Ishikawa (cell line): ENCODE data around the gene KLB.
A peak's percentile ranks its signal among the peaks of the same experiment; 100 is the strongest.

ENCODE experiments used
- CEBPB ChIP-seq: IDR thresholded peaks from 2 replicates; pipeline ENCODE4 v1.6.1; 2012
- CREB1 ChIP-seq: IDR thresholded peaks from 2 replicates; pipeline ENCODE4 v1.6.1; 2012; ENCODE audit warnings: low read depth
- EGR1 ChIP-seq: IDR thresholded peaks from 2 replicates; pipeline ENCODE4 v1.6.1; 2012
- EP300 ChIP-seq: IDR thresholded peaks from 2 replicates; pipeline ENCODE4 v1.6.1; 2012; ENCODE audit warnings: borderline replicate concordance
- FOXM1 ChIP-seq: IDR thresholded peaks from 2 replicates; pipeline ENCODE4 v1.6.1; 2012; ENCODE audit warnings: low read depth, borderline replicate concordance
- MAX ChIP-seq: IDR thresholded peaks from 2 replicates; pipeline ENCODE4 v1.6.1; 2012
- RAD21 ChIP-seq: IDR thresholded peaks from 2 replicates; pipeline ENCODE4 v1.6.1; 2012; ENCODE audit warnings: low read depth
- TAF1 ChIP-seq: IDR thresholded peaks from 2 replicates; pipeline ENCODE4 v1.6.1; 2012; ENCODE audit warnings: low read depth, mild to moderate bottlenecking
- TCF12 ChIP-seq: IDR thresholded peaks from 2 replicates; pipeline ENCODE4 v1.6.1; 2012; ENCODE audit warnings: low read depth
- TEAD4 ChIP-seq: IDR thresholded peaks from 2 replicates; pipeline ENCODE4 v1.6.1; 2012
- USF1 ChIP-seq: IDR thresholded peaks from 2 replicates; pipeline ENCODE4 v1.6.1; 2012
- TF ChIP-seq, protein P1 (sequence below): IDR thresholded peaks from 2 replicates; pipeline ENCODE4 v1.6.1; 2012; ENCODE audit warnings: low read depth, mild to moderate bottlenecking

DNA sequence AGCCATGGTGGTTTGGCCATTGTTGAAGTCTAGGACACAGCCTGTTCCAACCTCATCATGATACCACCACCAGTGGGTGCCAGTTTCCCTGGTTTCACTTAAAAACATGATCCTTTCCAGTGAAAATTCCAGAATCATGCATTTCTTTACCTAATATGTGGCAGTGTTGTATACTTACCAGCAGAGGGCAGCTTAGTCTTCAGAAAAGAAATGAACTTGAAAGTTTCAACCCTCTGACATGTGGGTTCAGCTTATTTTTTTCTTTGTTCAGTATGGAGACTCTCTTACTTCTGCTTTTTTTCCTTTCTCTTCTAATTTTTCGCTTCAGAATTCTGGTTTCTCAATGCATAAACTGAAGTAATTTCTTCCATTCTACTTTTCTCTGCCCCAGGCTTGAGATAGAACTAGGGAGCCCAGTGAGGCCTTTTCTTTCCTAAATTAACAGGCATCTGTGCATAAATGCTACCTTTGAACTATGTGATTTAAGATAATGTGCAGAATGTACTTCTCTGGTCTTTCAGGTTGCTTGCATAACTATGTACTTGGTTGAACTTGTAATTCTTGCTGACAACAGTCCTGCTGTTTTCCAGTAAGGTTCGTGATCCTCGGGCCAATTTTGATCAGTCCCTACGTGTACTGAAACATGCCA, 62.8 kb downstream of the KLB start:
- TF ChIP-seq EGR1 (no peak), CREB1 (no peak), FOXM1 (no peak), EP300 (no peak), TCF12 (no peak), RAD21 (peak; percentile 86), TEAD4 (peak; percentile 47), MAX (0 out of 2 replicates have a peak, but pooled peaks have one; percentile 44), USF1 (no peak), CEBPB (no peak), TAF1 (no peak)
- TF ChIP-seq, protein P1, sequence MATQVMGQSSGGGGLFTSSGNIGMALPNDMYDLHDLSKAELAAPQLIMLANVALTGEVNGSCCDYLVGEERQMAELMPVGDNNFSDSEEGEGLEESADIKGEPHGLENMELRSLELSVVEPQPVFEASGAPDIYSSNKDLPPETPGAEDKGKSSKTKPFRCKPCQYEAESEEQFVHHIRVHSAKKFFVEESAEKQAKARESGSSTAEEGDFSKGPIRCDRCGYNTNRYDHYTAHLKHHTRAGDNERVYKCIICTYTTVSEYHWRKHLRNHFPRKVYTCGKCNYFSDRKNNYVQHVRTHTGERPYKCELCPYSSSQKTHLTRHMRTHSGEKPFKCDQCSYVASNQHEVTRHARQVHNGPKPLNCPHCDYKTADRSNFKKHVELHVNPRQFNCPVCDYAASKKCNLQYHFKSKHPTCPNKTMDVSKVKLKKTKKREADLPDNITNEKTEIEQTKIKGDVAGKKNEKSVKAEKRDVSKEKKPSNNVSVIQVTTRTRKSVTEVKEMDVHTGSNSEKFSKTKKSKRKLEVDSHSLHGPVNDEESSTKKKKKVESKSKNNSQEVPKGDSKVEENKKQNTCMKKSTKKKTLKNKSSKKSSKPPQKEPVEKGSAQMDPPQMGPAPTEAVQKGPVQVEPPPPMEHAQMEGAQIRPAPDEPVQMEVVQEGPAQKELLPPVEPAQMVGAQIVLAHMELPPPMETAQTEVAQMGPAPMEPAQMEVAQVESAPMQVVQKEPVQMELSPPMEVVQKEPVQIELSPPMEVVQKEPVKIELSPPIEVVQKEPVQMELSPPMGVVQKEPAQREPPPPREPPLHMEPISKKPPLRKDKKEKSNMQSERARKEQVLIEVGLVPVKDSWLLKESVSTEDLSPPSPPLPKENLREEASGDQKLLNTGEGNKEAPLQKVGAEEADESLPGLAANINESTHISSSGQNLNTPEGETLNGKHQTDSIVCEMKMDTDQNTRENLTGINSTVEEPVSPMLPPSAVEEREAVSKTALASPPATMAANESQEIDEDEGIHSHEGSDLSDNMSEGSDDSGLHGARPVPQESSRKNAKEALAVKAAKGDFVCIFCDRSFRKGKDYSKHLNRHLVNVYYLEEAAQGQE: no peak
